HG03175 (cell line): ENCODE measurements around the gene GDAP1L1.
"Not testable (repeated sequence)": the region's sequence is repeated elsewhere in the genome, so short reads cannot be mapped to it uniquely, and the experiment has no call there.

ENCODE experiments used
- ATAC-seq: cut with Tn5 transposase; IDR thresholded peaks from one replicate; pipeline ENCODE4 v1.9.1; 2021; ENCODE audit warnings: mild to moderate bottlenecking, moderate library complexity; ENCODE audit not compliant: unreplicated experiment

The GDAP1L1 gene

GRCh38 chr20:44219170-44219730, 27.9 kb upstream of the GDAP1L1 start:
- ATAC-seq, result no peak

GRCh38 chr20:44219791-44220190, 27.3 kb upstream of the GDAP1L1 start:
- no peak for ATAC-seq

DNA sequence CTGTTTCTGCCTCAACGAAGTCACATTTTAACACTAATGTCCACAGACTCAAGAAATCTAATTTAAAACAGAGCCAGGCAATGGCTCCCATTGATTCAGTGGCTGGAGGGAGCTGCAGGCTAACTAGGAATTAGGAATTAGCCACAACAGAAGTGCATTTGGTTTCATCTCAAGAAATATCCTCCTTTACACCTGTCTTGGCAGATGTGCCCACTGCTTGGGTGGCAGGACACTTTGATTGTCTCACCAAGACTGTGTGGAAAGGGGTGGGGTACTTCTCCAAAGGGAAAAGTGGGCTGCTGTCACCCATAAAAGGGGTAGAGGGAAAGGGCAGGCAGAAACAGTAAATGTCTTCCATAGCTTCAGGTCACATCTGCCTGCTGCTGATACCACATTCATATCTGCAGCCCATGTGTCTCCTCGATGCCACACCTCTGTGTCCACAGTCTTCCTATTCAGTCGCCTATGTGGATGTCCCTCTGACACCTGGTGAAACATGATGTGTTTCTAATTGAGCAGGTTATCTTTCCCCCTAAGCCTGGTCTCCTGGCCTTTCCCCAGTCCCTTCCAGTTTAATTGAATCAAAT, 25.6 kb upstream of the GDAP1L1 start:
- ATAC-seq, result no peak

DNA sequence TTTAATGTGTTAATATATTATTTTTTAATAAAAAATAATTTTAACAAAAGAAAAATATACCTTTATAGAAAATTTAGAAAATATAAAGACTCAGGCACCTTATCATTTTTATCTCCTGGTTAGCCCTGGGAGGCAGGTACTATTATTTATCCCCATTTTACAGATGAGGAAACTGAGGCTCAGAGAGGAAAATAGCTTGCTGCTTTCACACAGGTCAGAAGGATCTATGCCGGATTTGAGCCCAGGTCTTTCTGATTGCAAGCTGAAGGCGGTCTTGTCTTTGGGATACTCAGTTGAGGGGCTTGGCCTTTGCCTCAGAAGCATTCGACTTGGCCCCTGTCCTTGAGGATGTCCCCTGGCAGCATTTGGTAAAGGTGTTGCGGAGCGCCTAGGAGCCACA, 25.1 kb upstream of the GDAP1L1 start:
- no peak for ATAC-seq

GRCh38 chr20:44222633-44223368, 24.3 kb upstream of the GDAP1L1 start:
- ATAC-seq, result no peak

GRCh38 chr20:44223721-44224120, 23.4 kb upstream of the GDAP1L1 start:
- no peak for ATAC-seq

DNA sequence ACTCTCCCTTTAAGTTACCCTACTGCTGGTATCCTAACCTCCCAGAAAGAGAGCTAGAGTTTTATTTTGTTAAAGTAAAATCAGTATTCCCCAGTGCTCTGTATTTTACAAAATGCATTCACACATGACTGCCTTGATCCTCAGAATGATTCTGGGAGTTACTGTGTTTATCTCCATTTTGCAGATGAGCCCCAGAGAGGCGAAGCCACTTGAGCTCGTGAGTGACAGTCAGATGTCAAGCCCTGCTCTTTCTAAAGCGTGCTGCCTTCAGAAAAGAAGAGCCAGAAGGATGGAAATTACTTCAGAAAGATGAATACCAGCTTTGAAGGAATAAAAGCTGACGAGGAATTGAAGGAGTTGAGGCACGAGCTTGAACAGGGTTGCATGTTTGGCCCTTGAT, 22.5 kb upstream of the GDAP1L1 start:
- ATAC-seq, result no peak

DNA sequence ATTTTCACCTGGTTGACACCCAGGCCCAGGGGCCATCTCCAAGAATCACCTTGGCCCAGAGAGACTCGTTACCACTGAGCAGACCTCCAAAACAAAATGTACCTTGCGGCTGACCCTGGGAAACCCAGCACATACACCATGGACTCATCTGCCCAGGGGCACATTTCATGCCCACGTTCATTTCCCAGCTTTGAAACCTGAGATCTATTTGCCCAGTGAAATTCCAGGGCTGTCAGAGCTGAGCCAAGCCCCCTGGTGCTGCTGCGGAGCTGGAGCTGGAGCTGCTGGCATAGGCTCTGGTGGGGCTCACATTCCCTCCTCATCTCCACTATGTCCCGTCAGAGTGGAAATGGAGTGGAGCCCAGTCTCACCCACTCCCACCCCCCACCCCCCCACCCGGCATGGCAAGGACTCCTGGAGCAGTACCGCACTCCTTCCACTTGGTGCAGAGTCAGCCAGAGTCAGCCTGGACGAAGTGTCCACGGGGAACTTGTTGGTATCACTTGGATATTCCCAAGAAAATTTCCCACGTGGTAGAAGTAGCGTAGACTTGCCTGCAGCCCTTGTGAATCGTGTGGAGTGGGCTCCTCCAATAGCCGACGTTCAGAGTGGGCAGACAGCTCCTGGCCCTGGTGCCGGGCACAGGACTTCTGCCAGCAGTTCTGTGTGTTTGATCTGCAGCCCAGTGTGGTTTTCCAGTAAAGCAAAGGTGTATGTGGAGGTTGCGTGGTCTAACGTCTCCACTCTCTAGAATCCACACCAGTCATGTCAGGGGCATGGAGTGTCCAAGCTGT, 18.4 kb upstream of the GDAP1L1 start:
- ATAC-seq, result no peak

DNA sequence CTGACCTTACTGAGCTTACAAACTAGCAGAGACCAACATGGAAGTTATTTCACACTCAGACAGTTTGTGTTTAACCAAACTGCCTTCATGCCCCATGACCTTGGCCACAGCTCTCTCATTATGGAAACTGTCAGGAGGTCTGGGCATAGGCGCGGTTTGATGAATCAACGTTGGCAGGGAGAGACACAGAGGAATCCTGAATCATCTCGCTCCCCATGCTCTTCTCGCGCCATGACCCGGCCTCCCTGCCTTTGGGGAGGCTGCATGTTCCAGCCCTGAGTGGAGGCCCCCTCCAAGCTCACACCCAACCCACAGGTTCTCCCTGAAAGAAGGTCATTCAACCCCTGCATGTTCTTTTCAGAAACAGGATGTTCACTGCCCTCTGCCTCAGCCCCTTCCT, 15.9 kb upstream of the GDAP1L1 start:
- ATAC-seq, result no peak

GRCh38 chr20:44231713-44232468, 15.2 kb upstream of the GDAP1L1 start:
- no peak for ATAC-seq

DNA sequence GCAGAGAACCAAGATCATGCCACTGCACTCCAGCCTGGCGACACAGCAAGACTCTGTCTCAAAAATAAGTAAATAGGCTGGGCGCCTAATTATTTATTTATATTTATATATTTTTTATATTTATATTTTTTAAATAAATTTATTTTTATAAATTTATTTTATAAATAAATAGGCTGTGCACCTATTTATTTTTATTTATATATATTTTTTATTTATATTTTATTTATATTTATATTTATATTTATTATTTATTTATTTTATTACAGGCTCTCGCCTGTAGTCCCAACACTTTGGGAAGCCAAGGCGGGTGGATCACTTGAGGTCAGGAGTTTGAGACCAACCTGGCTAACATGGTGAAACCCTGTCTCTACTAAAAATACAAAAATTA, 14.6 kb upstream of the GDAP1L1 start:
- ATAC-seq, result not testable (repeated sequence)

DNA sequence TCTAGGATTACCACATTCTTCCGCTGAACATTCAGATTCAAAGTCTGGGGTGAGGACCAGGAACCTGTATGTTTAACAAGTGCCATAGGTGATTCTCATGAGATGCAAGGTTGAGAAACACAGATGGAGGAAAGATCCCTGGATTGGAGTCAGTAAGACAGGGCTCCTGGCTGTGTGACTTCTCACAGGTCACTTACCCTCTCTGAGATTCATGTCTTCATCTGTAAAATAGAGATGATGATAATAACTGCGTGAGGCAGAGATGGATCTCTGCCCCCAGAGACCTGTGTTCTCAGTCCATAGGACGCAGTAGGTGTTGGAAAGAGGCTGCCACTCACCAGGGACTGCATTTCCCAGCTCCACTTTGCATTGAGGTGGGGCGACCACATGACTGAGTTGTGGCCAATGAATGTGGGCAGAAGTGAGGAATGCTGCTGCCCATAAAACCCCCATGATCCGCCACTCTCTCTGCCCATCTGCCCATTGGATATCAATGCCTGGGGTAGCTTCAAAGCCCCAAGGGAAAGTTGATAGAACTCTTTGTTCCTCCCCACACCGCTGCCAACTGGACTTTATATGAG, 13.6 kb upstream of the GDAP1L1 start:
- ATAC-seq, result no peak

DNA sequence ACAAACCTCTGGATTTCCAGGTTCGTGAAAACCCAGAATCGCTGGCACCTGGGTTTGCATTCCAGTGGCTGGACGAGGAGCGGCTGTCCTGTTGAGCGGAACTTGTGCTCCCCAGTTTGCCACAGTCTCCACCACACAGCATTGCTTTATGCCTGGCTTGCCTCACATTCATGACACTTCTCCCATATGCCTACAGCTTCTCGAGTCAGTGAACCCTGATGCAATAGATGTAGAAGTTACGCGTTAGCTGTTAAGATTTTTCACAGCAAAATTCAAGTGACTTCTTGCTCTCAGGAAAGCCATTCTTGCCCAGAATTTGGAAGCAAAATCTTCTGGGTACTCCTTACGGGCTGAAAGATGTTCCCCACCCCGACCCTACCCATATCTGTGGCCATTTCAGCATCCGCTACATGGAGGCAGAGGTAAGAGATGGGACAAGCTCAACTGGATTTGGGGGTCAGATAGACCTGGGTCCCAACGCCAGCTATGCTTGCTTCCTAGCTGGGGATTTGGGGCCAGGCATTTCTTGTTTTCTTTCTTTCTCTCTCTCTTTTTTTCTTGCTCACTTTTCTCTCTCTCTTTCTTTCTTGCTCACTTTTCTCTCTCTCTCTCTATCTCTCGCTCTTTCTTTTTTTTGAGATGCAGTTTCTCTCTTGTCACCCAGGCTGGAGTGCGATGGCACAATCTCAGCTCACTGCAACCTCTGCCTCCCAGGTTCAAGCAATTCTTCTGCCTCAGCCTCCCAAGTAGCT, 12.4 kb upstream of the GDAP1L1 start:
- no peak for ATAC-seq

- no peak for ATAC-seq
Observed at GRCh38 chr20:44235702-44236101, 11.4 kb upstream of the GDAP1L1 start.

DNA sequence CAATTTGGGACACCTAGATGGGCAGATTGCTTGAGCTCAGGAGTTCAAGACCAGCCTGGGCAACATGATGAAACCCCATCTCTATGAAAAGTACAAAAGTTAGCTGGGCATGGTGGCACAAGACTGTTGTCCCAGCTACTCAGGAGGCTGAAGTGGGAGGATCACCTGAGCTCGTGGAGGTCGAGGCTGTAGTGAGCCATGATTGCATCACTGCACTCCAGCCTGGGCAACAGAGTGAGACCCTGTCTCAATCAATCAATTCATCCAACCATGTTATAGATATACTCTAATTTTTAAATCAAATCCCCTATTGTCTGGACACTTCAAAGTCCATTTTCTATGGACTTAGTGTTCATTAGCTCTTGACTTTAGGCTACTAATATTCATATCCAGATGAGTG, 10.3 kb upstream of the GDAP1L1 start:
- ATAC-seq, result not testable (repeated sequence)

- no peak for ATAC-seq
Observed at GRCh38 chr20:44241796-44242195, 5.3 kb upstream of the GDAP1L1 start.

DNA sequence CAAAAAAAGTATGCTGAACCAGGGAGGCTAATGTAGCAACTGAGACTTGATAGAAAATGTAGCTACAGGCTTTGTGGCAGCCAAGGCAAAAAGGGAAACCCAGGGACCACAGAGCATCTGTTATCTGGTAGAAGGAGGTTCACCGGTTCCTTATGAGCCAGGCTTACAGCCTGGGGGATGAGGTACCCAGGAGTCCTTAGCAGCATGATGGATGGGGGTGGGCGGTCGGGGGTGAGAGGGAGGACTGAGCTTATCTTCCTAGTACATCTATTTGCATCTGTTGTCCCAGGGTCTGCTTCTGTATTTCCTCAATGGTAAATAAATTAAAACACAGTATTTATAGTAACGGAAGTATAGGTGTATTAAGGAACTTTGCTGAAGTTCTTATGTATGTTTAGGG, 1.1 kb upstream of the GDAP1L1 start:
- ATAC-seq, result no peak

GRCh38 chr20:44247586-44248409, 690 bp downstream of the GDAP1L1 start:
- ATAC-seq, result no peak

GRCh38 chr20:44248410-44248759, 1.3 kb downstream of the GDAP1L1 start:
- no peak for ATAC-seq
